OCI-LY1 (cell line): ENCODE data around the gene B3GNT3.

ENCODE experiments used
- CTCF ChIP-seq: fragments of 200-600 bp; sonication (generic), shearing (Covaris generic); IDR thresholded peaks from 2 replicates; pipeline ENCODE4 v1.5.1; 2017; ENCODE audit warnings: mild to moderate bottlenecking, antibody characterized with exemption, low read length, moderate library complexity, mixed read lengths
- EZH2 ChIP-seq: fragments of 200-600 bp; sonication (generic), shearing (Covaris generic); IDR thresholded peaks from 2 replicates; pipeline ENCODE4 v1.8.0; 2017; ENCODE audit warnings: borderline replicate concordance, mixed run types, mild to moderate bottlenecking, antibody characterized with exemption, low read length, moderate library complexity, mixed read lengths

GRCh38 chr19:17752865-17753639 is 41.9 kb upstream of the B3GNT3 start:
- no peak for TF ChIP-seq CTCF
- no peak for TF ChIP-seq EZH2
